HUES64 (cell line): ENCODE data around the gene ARHGEF12.

Source experiments
- H3K27ac ChIP-seq: 2 replicates; pipeline ENCODE4 v1.7.0; 2013; ENCODE audit warnings: low read depth, low read length, inconsistent platforms
- H3K27me3 ChIP-seq: 2 replicates; pipeline ENCODE4 v1.6.1; 2013; ENCODE audit warnings: mild to moderate bottlenecking, low read length; ENCODE audit not compliant: insufficient read depth
- H3K36me3 ChIP-seq: 2 replicates; pipeline ENCODE4 v1.6.1; 2013; ENCODE audit warnings: mild to moderate bottlenecking, low read length; ENCODE audit not compliant: insufficient read depth
- H3K4me1 ChIP-seq: 2 replicates; pipeline ENCODE4 v1.6.1; 2013; ENCODE audit warnings: mild to moderate bottlenecking, low read length, moderate library complexity; ENCODE audit not compliant: insufficient read depth
- H3K4me3 ChIP-seq: 2 replicates; pipeline ENCODE4 v1.5.1; 2013; ENCODE audit warnings: mild to moderate bottlenecking, low read length, moderate library complexity
- H3K9ac ChIP-seq: 2 replicates; pipeline ENCODE4 v1.6.1; 2013; ENCODE audit warnings: mild to moderate bottlenecking, low read depth, low read length
- H3K9me3 ChIP-seq: 2 replicates; pipeline ENCODE4 v1.6.1; 2013; ENCODE audit warnings: low read depth, low read length; ENCODE audit not compliant: insufficient read depth
- WGBS: fragments of 150-250, 120-280 bp; methylation state at CpG from one replicate; pipeline ENCODE4 v1.1.7; 2013; ENCODE audit warnings: missing lambda C conversion rate; 5-methylcytosine and 5-hydroxymethylcytosine counted together

The ARHGEF12 gene

DNA sequence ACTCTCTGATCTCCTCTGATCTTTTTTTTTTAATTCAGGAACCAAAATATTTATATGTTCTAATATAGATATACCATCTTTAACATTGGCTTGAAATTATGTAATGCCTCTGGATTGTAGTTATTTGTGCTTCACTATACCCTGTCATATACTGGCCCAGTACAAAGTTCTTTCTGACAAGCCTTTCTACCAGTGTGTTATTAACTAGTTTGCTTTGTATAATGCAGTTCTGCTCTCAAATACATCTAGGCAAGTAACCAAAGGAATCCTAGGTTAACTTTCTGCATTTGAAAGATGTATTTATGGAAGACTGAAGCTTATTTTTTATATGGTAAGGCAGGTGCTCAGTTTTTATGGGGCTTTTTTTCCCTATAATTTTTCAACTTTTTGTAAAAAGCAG is 36.1 kb downstream of the ARHGEF12 start:
- peaks cover under 1% of the 10 kb centered on the region; the same call in 1 of the 2 replicates for H3K9me3 ChIP-seq
- H3K36me3 ChIP-seq, result no peaks in the 10 kb centered on the region
- H3K27ac ChIP-seq, result no peak overlapping the region
- H3K27me3 ChIP-seq, result no peaks in the 10 kb centered on the region
- no peak overlapping the region for H3K4me3 ChIP-seq
- H3K9ac ChIP-seq, result no peak overlapping the region
- H3K4me1 ChIP-seq, result peaks cover 24% of the 10 kb centered on the region

DNA sequence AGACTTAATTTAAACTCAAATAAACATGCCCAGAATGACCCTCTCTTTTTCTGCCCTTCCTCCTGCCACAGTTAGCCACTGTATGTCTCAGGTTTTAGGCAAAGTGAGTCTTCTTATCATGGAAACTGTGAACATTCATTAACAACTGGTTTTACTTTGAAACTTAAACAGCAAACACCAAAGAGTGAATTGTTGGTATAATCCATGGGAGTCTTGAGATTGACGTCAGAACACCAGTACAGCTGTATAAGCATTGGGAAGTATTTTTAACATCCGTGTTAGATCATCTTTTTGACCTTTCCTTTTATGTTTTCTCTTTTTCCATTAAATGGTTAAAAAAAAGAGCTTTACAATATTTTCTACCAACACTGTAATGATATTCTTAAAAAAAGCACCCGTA is 38.9 kb downstream of the ARHGEF12 start:
- peaks cover 21% of the 10 kb centered on the region for H3K4me1 ChIP-seq
- H3K9me3 ChIP-seq, result peaks cover 17% of the 10 kb centered on the region; the same call in 1 of the 2 replicates
- H3K27ac ChIP-seq, result no peak overlapping the region
- no peaks in the 10 kb centered on the region for H3K27me3 ChIP-seq
- no peak overlapping the region for H3K9ac ChIP-seq
- no peaks in the 10 kb centered on the region for H3K36me3 ChIP-seq
- WGBS, result 92% methylated on average over 2 of the region's 3 CpGs
- H3K4me3 ChIP-seq, result no peak overlapping the region

DNA sequence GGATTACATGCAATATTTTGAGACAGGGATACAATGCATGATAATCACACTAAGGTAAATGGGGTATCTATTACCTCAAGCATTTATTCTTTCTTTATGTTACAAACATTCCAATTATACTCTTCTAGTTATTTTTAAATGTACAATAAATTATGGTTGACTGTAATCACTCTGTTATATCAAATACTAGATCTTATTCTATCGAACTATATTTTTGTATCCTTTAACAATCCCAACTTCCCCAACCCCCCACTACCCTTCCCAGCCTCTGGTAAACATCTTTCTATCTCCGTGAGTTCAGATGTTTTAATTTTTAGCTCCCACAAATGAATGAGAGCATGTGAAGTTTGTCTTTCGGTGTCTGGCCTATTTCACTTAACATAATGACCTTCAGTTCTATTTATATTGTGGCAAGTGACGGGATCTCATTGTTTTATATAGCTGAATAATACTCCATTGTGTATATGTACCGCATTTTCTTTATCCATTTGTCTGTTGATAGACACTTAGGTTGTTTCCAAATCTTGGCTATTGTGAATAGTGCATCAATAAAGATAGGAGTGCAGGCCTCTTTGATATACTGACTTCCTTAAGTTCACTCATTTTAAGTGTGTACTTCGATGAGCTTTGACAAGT is 40.5 kb downstream of the ARHGEF12 start:
- 89% methylated on average over 6 of the region's 6 CpGs for WGBS

DNA sequence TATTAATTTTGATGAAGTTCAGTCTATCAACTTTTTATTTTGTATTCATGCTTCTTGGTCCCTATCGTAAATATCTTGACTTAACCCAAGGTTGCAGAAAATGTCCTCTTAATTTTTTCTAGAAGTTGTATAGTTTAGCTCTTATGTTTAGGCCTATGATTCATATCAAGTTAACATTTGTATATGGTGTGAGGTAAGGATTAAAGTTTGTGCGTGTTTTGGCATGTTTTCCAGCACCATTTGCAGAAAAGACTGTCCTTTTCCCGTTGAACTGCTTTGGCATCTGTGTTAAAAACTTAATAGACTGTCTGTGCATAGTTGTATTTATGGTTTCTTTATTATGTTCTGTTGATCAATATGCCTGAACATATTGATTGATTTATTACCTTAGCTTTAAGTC is 42.3 kb downstream of the ARHGEF12 start:
- 92% methylated on average over 2 of the region's 3 CpGs for WGBS
- H3K9ac ChIP-seq, result no peak overlapping the region
- H3K9me3 ChIP-seq, result peaks cover 22% of the 10 kb centered on the region
- peaks cover 13% of the 10 kb centered on the region for H3K4me1 ChIP-seq
- H3K27me3 ChIP-seq, result no peaks in the 10 kb centered on the region
- H3K27ac ChIP-seq, result no peak overlapping the region
- no peak overlapping the region for H3K4me3 ChIP-seq
- no peaks in the 10 kb centered on the region for H3K36me3 ChIP-seq

More for the DNA sequence above, 40.5 kb downstream of the ARHGEF12 start:
- H3K9me3 ChIP-seq, result peaks cover 17% of the 10 kb centered on the region; the same call in 1 of the 2 replicates
- H3K4me1 ChIP-seq, result peaks cover 13% of the 10 kb centered on the region
- H3K27me3 ChIP-seq, result no peaks in the 10 kb centered on the region
- no peak overlapping the region for H3K27ac ChIP-seq
- H3K36me3 ChIP-seq, result no peaks in the 10 kb centered on the region
- no peak overlapping the region for H3K4me3 ChIP-seq
- H3K9ac ChIP-seq, result no peak overlapping the region

DNA sequence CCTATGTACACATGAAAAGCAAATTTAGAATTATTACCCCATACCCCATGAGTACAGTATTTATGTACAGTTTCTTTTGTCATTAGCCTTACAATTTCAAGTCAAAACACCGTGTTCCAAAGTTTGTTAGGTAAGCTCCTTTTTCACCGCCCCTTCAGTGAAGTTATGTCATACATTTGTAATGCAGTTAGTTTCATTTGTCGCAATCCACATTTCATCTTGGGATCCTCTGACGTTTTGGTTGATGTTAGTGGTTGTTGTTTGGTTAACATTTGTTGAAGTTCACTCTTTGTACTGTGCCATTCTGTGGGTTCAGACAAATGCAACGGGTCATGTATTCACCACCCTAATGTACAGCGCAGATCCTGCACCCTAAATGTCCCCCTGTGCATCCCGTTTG is 45.2 kb downstream of the ARHGEF12 start:
- Histone ChIP-seq H3K27ac (no peak overlapping the region), H3K4me1 (peaks cover 20% of the 10 kb centered on the region), H3K4me3 (no peak overlapping the region), H3K36me3 (no peaks in the 10 kb centered on the region), H3K9me3 (peaks cover 24% of the 10 kb centered on the region), H3K9ac (no peak overlapping the region), H3K27me3 (no peaks in the 10 kb centered on the region)
- 97% methylated on average over 7 of the region's 7 CpGs for WGBS

DNA sequence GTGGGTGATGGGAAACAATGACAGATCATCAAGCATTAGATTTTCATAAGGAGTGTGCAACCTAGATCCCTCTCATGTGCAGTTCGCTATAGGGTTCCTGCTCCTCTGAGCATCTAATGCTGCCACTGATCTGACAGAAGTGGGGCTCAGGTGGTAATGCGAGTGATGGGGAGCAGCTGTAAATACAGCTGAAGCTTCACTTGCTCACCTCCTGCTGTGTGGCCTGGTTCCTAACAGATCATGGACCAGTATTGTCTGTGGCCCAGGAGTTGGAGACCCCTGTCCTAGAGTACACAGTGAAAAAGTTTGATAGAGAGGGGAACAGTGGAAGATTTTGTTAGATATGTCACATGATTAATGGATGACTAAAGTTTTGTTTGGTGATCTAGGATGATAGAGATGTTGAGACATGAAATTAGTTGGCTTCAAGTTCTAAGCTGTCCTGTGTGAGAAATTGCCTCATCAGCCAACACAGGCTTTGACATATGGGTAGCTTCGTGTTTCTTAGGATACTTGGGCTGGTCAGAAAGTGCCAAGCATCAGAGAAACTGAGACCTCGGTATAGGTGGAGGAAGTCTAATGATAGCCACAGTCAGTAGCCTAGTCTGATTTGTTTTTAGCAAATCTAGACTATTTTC is 47.4 kb downstream of the ARHGEF12 start:
- Histone ChIP-seq H3K4me1 (peaks cover 20% of the 10 kb centered on the region), H3K9ac (no peak overlapping the region), H3K4me3 (no peak overlapping the region), H3K36me3 (no peaks in the 10 kb centered on the region), H3K27me3 (no peaks in the 10 kb centered on the region), H3K9me3 (peaks cover 10% of the 10 kb centered on the region; the same call in 1 of the 2 replicates), H3K27ac (no peak overlapping the region)
- 95% methylated on average over 4 of the region's 4 CpGs for WGBS

DNA sequence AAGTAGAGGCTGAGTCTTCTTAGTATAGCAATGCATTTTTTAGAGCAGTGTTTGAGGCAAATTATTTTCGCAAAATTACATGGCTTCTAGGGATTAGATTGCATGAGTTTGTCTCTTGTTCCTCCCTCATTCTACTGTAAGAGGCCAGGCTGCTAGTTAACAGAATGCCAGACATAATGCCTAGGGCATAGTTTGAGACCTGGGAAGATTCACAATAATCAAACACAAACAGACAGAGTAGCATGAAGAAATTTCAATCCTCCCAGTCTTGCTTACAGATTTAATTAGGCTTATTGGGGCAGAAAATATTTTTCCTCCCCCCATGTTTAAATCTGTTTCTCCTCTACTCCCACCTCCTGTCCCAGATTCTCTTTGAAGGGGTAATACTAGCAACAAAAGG is 48.3 kb downstream of the ARHGEF12 start:
- Histone ChIP-seq H3K27me3 (no peaks in the 10 kb centered on the region), H3K27ac (no peak overlapping the region), H3K9me3 (peaks cover 9% of the 10 kb centered on the region; the same call in 1 of the 2 replicates), H3K9ac (no peak overlapping the region), H3K36me3 (no peaks in the 10 kb centered on the region), H3K4me3 (no peak overlapping the region), H3K4me1 (peaks cover 20% of the 10 kb centered on the region)
- WGBS, result 85% methylated on average over 1 of the region's 1 CpG

DNA sequence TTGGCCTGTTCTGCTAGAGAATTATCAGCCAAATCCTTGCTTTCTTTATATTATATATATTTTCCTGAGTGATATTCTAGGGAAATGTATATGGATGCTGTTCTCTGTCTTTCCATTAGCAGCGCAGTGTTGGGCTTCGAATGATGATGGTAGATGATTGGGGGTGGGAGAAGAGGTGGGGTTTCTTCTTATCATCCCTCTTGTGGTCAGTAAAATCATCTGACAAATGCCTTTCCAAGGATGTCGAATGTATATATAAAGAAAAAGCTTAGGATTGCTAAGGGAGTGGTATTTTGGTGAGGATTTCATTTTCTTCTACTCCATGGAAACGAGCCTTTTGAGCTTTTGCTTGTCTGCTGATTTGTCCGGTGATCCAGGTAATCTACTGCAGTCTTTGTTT is 48.9 kb downstream of the ARHGEF12 start:
- H3K4me3 ChIP-seq, result no peak overlapping the region
- 91% methylated on average over 5 of the region's 5 CpGs for whole genome bisulfite sequencing
- H3K4me1 ChIP-seq, result peaks cover 20% of the 10 kb centered on the region
- H3K9ac ChIP-seq, result no peak overlapping the region
- no peaks in the 10 kb centered on the region for H3K36me3 ChIP-seq
- H3K9me3 ChIP-seq, result peaks cover 9% of the 10 kb centered on the region; the same call in 1 of the 2 replicates
- no peak overlapping the region for H3K27ac ChIP-seq
- H3K27me3 ChIP-seq, result no peaks in the 10 kb centered on the region

DNA sequence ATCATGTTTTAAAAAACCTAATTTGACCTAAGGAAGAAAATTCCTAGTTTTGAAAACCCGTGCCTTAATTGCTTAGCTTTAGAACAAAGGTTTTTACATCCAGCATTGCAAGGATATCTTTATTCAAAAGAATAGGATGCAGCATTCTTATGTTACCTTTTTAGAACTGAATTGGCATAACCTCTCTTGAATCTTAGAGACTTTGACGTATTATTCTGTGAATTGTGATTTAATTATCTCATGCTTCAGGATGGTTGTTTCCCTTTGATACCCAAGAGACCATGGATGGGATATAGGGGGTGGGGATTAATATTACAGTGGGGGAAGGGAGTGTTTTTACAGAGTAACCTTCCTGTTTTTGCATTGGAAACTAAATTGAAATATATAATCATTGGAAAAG is 49.4 kb downstream of the ARHGEF12 start:
- WGBS, result 93% methylated on average over 2 of the region's 2 CpGs
- peaks cover 9% of the 10 kb centered on the region; the same call in 1 of the 2 replicates for H3K9me3 ChIP-seq
- H3K36me3 ChIP-seq, result no peaks in the 10 kb centered on the region
- H3K27me3 ChIP-seq, result no peaks in the 10 kb centered on the region
- H3K4me3 ChIP-seq, result no peak overlapping the region
- no peak overlapping the region for H3K27ac ChIP-seq
- no peak overlapping the region for H3K9ac ChIP-seq
- H3K4me1 ChIP-seq, result peaks cover 20% of the 10 kb centered on the region

DNA sequence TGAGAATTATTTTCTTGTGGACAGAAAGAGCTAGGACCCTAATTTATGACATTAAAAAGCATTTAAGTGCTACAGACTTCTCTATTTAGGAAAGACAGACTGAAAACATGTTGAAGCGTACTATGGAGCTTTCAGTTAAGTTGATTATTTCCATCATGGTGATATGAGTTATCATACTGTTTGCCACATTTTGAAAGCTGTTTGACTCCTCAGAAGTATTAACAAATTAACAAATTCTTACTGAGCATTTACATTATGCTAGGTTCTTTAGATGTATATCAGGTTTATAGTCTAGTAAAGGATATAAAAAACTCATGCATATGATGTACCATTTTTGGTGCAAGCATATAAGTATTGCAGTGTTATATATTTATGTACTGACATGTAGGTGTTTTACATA is 50.1 kb downstream of the ARHGEF12 start:
- H3K4me3 ChIP-seq, result no peak overlapping the region
- no peak overlapping the region for H3K9ac ChIP-seq
- H3K4me1 ChIP-seq, result peaks cover 26% of the 10 kb centered on the region
- WGBS, result 100% methylated on average over 1 of the region's 1 CpG
- no peak overlapping the region for H3K27ac ChIP-seq
- no peaks in the 10 kb centered on the region for H3K36me3 ChIP-seq
- no peaks in the 10 kb centered on the region for H3K27me3 ChIP-seq
- H3K9me3 ChIP-seq, result peaks cover 9% of the 10 kb centered on the region; the same call in 1 of the 2 replicates

GRCh38 chr11:120386774-120387371 is 50.7 kb downstream of the ARHGEF12 start:
- no peaks in the 10 kb centered on the region for H3K36me3 ChIP-seq
- peaks cover 9% of the 10 kb centered on the region; the same call in 1 of the 2 replicates for H3K9me3 ChIP-seq
- H3K9ac ChIP-seq, result no peak overlapping the region
- 90% methylated on average over 1 of the region's 2 CpGs for WGBS
- H3K27me3 ChIP-seq, result no peaks in the 10 kb centered on the region
- peaks cover 31% of the 10 kb centered on the region for H3K4me1 ChIP-seq
- H3K27ac ChIP-seq, result no peak overlapping the region
- H3K4me3 ChIP-seq, result no peak overlapping the region
